GM18858 (cell line): ENCODE measurements around the gene ZNF69.

Experiments
- ATAC-seq: cut with Tn5 transposase; IDR thresholded peaks from one replicate; pipeline ENCODE4 v1.9.1; 2021; ENCODE audit not compliant: unreplicated experiment

ZNF69 gene

GRCh38 chr19:11950312-11950711 lies 62.7 kb downstream of the ZNF69 start:
- ATAC-seq = no peak
